ENCODE data around the gene ACTMAP.

GRCh38 chr19:40700083-40700482 lies 50.2 kb downstream of the ACTMAP start:
- TF ChIP-seq CTCF (IDR thresholded peaks at IDR 0.05; ENCODE audit: poor library complexity) = no peak
- no peak for TF ChIP-seq EZH2 (IDR thresholded peaks at IDR 0.05; ENCODE audit: borderline replicate concordance)
